Activated naive CD4-positive, alpha-beta T cell treated with anti-CD3 and anti-CD28 coated beads, Interleukin-2, amount 50 U/mL, for 16 hours (primary cell): Measurements from ENCODE around the gene LDLRAD4.

ENCODE experiments used
- DNase-seq: peaks from one replicate; pipeline ENCODE4 v3.0.0-alpha.2; 2020

LDLRAD4 gene

GRCh38 chr18:13527256-13527655 is 308.7 kb downstream of the LDLRAD4 start:
- DNase-seq: no peak

DNA sequence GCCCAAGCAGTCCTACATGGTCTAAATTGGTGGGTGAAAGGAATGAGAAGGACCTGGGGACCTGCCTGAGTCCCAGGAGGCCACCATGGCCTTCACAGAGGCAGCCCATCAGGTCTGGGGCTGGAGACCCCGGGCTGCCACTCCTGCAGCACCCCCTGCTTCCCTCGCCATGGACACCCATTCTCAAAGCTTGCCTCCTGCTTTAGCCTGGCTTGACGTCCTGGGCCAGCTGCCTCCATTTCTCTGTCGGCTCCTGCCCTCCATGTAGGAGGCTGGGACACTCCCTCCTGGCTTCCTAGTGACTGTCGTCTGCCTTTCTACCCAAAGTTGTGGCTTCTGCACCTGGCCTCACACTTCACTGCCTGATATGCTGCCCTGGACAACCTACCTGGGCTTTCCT is 309.2 kb downstream of the LDLRAD4 start:
- DNase-seq: no peak

GRCh38 chr18:13528739-13529392 is 310.3 kb downstream of the LDLRAD4 start:
- DNase-seq: no peak

DNA sequence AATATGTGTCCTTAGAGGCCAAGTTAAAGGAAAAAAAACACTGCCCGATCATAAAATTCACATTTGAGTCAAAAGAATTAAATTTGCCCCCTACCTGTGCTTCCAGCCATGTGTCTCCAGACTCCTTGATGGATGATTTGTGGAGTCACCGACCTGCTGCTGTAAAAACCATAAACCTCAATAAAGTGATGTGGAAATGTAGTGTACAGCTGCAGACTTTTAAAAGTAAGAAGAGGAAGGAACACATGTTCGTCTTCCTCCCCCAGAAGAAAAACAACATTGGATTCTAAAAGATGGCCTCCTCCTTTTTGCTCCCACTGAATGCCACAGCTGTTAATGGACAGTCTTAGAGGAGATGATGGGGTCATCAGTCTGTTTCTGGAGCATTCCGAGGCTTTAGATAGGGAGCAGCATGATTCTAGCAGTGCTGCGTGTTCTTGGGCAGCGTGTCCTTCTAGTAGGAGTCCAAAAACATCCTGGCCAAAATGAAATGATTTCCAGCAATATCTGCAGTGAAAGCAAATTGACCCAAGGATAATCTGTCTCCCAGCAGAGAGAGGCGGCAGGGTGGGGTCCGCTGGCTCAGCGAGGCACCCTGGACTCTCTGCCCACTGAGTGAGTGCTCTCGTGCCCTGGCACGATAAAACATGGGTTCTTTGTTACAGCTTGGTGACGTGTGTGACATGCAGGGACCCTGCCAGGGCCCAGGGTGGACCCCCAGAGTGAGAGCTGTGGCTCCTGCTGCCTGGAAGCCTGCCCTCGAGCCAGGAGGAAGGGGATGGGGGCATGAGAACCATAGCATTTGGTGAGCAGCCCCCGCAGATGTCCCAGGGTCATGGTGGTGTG is 311.7 kb downstream of the LDLRAD4 start:
- no peak for DNase-seq

GRCh38 chr18:13530879-13531387 is 312.4 kb downstream of the LDLRAD4 start:
- peak; percentile 18 for DNase-seq

- DNase-seq: no peak
Measured at GRCh38 chr18:13531681-13532325, 313.2 kb downstream of the LDLRAD4 start.

- DNase-seq: no peak
Measured at GRCh38 chr18:13532406-13533075, 314.0 kb downstream of the LDLRAD4 start.

DNA sequence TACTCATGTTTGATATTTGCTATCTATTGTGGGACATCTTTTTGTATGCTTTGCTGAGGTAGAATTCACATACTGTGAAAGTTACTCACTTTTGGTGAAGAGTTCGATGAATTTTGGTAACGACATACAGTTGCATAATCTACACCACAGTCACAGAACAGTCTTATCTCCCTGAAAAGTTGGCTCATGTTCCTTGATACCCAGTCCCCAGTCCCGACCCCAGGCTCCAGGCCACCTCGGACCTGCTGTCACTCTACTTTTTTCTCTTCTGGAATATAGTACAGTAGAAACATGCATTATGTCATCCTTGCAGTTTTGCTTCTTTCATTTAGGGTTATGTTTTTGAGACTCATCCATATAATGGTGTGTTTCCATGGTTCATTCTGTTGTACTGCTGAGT is 316.1 kb downstream of the LDLRAD4 start:
- no peak for DNase-seq

DNA sequence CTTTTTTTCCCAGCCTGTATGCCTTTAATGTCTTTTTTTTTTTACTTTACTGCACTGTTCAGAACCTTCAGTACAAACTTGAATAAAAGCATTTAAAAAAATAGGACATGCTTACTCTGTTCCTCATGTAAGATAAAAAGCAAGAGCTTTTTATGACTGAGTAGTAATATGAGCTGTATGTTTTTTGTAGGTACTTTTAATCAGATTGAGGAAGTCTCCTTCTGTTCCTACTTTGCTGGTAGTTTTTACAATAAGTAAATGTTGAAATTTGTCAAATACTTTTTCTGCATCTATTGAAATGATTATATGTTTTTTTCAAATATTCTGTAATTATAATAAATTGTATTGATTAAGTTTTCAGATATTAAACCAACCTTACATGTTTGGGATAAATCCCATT is 318.0 kb downstream of the LDLRAD4 start:
- DNase-seq: no peak

DNA sequence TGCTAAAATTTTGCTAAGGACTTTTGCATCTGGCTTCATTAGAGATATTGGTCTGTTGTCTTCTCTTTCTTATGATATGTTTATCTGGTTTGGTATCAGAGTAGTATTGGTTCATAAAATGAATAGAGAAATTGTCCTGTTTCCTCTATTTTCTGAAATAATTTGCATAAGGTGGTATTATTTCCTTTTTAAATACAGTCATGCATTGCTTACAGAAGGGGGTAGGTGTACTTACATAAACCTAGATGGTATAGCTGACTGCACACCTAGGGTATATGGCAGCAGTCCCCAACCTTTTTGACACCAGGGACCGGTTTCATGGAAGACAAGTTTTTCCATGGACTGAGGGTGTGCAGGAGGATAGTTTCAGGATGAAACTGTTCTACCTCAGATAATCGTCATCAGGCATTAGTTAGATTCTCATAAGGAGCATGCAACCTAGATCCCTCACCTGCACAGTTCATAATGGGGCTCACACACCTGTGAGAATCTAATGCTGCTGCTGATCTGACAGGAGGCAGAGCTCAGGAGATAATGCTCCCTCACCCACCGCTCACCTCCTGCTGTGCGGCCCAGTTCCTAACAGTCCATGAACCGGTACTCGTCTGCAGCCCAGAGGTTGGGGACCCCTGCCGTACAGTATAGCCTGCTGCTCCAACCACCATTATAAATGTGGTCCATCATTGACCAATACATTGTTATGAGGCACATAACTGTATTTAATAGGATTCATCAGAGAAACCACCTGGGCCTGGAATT is 318.6 kb downstream of the LDLRAD4 start:
- DNase-seq: no peak

DNA sequence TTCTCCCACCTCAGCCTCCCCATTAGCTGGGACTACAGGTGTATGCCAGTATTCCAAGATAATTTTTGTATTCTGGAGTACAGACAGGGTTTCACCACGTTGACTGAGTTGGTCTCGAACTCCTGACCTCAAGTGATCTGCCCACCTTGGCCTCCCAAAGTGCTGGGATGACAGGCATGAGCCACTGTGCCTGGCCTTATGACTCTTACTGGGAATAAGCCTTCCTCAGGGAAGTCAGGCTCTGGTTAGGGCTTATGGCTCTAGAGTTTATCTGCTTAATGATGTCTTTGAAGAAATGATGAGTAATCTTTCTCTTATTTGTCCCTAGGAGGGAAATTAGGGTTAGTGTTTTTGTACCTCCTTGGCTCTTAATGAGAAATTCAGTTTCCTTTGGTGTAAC is 320.1 kb downstream of the LDLRAD4 start:
- DNase-seq: no peak

GRCh38 chr18:13539050-13539449 is 320.5 kb downstream of the LDLRAD4 start:
- DNase-seq: no peak

- no peak for DNase-seq
Measured at GRCh38 chr18:13539843-13540476, 321.4 kb downstream of the LDLRAD4 start.

DNA sequence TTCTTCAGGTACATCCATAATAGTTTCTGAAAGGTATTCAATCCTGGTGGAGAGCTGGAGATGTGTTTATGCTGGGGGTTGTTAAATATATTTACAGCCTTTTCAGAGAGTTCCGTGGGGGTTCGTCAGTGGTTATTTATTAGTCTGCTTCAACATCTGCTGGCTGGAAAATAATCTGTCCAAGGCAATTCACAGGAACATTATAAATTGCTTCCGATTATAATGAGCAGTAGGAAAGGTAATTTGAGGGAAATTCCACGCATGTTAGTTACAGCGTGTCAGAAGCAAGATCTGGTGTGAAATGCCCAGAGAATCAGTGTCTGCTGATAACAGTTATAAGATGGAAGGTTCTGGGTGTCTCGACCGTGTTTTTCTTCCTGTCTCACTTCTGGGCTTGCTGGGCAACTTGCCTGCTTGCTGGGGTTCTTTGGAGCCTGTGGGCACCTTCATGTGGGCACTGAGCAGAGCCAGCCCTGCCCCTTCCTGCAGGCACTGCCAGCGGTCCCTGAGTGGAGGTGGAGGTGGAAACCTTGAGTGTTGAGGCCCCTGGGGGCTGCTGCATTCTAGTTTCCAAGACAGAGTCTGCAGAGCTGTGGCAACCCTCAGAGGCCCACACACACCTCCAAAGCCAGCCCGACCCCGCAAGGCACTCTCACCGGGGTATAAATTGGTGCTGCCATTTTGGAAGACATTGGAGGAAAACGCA is 322.1 kb downstream of the LDLRAD4 start:
- DNase-seq: no peak

DNA sequence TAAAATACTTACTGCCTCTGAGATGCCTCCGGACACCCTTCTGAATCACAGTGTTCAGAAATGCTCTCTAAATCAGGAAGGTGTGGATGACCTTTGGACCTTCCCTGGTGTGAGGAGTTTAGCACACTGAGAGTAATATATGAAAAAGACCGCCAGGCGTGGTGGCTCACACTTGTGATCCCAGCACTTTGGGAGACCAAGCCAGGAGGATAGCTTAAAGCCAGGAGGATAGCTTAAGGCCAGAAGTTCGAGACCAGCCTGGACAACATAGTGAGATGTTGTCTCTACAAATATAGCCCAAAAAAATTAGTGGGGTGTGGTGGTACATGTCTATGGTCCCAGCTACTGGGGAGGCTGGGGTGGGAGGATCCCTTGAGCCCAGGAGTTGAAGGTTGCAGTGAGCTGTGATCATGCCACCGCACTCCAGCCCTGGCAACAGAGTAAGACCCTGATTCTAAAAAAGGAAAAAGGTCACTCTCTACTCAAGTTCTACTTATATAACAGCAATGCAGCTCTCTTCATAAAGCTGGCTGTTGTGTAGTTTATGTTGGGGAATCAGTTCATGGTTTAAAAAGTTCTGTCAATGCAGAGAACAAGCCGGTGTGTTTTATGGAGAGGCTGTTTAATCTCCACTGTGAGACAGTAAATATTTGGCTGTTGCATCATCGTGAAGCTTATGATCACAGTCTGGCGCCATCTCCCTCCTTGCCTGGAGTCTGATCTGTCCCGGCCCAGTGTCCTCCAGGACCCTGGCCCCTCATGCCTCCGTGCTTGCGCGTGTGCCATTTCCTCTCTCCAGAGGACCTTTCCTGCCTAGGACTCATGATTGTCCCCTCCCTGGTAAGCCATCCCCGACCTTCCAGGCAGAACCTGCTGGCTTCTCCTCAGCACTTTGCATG is 323.3 kb downstream of the LDLRAD4 start:
- DNase-seq: no peak

- no peak for DNase-seq
Measured at GRCh38 chr18:13542520-13542847, 323.9 kb downstream of the LDLRAD4 start.

GRCh38 chr18:13543144-13543543 is 324.6 kb downstream of the LDLRAD4 start:
- DNase-seq: no peak

DNA sequence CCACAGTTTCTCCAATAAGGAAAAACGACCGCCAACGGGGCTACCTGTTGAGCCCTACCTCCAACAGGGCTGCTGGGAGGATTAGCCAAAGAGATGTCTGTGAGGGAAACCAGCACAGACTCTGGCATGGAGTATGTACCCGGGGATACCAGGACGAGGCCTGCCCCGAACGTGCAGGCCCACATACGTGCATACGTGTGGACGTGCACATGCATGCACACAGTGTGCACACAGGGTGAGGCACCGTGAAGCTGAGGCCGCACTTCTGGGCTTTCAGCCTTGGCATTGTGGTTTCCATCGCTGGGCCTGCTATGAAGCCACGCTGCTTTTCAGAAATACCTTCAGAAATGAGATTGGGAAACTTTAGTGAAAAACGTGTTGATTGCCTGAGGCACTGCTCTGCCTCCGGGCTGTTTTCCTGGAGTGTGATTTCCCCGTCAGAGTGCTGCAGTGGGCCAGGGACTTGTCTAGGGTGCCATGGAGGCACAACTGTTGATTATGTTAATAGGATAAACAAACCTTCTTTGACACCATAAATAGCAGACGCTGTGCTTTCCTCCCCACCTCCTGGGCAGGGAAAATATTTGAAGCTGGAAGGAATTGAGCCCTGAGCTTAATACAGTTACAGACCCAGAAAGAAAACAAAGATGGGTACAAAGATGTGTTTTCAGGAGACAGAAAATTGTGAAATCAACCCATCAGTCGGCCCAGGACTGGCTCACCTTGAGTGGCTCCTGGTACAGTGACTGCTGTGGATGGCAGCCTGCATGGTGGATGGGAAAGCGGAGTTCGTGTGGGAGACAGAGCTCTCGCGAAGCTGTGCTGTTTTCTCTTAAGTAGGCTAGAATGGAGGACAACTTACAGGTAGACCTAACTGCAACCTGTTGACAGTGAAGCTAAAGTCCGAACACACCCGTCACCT is 325.5 kb downstream of the LDLRAD4 start:
- DNase-seq: no peak

- DNase-seq: no peak
Measured at GRCh38 chr18:13544953-13545352, 326.4 kb downstream of the LDLRAD4 start.
